Colon (tissue), 2 donors: Measurements from ENCODE around the gene PON2.
A peak's percentile ranks its signal among the peaks of the same experiment; 100 is the strongest.

Experiments
- FAIRE-seq: peaks from 2 replicates; lab custom pipeline; 2012; peaks lifted over from hg19 to GRCh38; lab: Jason Lieb, UNC
- donor health status: control.
- donor health status: control.

Gene PON2

GRCh38 chr7:95444796-95445195 is 10.0 kb upstream of the PON2 start:
- no peak for FAIRE-seq

GRCh38 chr7:95441042-95441823 is 6.4 kb upstream of the PON2 start:
- FAIRE-seq, result no peak

DNA sequence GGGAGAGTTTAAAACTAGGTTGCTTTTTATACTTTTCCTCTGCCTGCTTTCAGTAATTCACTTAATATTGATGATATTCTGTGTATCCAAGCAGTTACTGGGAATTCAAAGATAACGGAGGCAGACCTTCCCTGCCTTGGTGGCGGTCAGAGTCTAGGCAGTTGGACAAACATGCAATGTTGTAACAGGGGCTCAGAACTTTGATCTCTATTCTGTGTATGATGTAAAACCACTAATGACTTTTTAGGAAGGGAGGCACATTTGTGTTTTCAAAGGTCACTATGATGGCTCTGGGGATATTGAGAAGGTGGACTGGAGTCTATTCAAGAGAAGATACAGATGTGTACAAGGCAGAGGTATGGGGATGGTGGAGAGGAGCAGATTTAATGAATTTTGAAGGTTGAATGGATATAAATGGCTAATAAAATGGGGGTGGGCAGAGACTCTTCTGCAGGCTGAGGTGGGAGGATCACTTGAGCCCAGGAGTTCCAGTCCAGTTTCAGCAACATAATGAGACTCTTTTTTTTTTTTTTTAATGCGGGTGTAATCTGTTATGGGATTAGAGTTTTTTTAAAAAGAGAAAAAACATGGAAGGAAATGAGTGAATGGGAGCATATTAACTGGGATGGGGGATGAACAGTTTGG is 5.7 kb upstream of the PON2 start:
- no peak for FAIRE-seq

DNA sequence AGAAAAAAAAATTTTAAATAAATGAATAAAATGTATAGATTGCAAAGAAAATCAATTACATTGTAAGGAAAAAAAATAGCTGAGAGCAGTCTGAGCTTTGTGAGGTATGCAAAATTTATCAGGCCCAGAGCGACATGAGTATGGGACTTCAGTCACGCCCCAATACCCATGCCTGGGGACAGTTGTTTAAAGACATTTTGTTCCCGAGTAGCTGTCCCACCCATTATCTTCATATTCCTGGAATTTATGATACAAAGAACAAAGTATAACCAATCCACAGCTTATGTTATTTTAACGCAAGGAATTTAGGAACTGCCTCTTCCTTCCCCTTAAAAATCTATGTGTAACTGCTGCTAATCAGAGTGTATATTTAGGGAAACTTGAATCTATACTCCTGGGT is 1.6 kb upstream of the PON2 start:
- FAIRE-seq, result no peak

DNA sequence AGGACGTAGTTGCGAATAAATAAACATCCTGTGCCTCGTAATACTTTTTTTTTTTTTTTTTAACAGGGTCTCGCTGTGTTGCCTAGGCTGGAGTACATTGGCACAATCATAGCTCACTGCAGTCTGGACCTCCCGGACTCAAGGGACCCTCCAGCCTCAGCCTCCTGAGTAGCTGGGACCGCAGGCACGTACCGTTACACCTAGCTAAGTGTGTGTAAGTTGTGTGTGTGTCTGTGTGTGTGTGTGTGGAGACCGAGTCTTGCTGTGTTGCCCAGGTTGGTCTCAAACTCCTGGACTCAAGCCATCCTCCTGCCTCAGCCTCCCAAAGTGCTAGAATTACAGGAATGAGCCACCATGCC is 573 bp upstream of the PON2 start:
- no peak for FAIRE-seq

- FAIRE-seq, result no peak
Observed at GRCh38 chr7:95433952-95434556, 774 bp downstream of the PON2 start.

DNA sequence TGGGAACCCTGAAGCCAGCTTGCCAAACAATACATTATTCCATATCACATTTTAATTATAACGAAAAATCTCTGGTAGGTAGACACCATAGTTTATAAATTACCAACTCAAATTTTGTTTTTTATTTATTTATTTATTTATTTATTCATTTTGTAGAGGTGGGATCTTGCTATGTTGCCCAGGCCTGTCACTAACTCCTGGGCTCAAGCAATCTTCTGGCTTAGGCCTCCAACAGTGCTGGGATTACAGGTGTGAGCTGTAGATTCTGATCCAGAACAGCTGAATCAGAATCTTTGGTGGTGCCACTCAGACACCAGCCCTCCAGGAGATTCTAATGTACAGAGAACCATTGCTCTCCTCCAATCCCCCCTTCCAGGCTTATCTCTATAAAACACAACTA is 1.7 kb downstream of the PON2 start:
- FAIRE-seq, result no peak

DNA sequence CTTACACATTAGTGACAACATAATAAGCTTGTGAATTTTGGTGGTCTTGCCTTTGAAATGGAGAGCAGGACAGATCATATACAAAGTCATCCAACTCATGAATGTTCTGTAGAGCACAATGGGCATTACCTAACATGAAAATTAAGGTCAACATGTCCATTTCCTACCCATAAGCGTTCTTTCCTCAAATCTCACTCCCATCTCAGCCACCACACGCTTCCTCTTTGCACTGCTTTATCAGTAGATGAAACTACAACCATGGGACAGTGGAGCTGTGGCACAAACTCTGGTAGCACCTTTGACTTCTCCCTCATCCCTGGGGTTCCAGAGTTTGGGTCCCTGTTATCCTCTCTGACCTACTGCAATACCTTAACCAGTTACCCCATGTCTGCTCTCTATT is 2.2 kb downstream of the PON2 start:
- FAIRE-seq, result no peak

- FAIRE-seq, result no peak
Observed at GRCh38 chr7:95430864-95431263, 4.0 kb downstream of the PON2 start.

- no peak for FAIRE-seq
Observed at GRCh38 chr7:95429241-95429990, 5.4 kb downstream of the PON2 start.

- FAIRE-seq, result no peak
Observed at GRCh38 chr7:95427914-95428516, 6.8 kb downstream of the PON2 start.

DNA sequence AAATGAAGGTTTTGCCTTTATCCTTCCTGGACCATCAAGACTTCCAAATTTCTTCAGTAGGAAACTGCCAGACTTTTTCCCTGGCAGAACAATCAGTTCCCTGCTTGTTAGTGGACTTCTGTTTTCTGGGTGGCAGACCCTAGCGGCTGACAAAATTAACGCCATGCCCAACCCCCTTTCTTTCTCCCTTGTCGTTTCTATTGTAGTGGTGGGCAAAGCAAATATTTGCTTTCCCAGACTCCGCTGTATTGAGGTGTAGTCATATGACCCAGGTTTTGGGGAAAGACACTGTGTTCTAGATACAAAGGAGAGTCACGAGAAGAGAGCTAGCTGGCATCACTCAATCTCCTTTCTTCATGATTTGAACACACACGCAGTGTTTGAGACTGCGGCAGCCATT is 7.7 kb downstream of the PON2 start:
- no peak for FAIRE-seq

GRCh38 chr7:95425694-95426093 is 9.1 kb downstream of the PON2 start:
- FAIRE-seq, result peak; percentile 73

- no peak for FAIRE-seq
Observed at GRCh38 chr7:95424716-95425115, 10.1 kb downstream of the PON2 start.

DNA sequence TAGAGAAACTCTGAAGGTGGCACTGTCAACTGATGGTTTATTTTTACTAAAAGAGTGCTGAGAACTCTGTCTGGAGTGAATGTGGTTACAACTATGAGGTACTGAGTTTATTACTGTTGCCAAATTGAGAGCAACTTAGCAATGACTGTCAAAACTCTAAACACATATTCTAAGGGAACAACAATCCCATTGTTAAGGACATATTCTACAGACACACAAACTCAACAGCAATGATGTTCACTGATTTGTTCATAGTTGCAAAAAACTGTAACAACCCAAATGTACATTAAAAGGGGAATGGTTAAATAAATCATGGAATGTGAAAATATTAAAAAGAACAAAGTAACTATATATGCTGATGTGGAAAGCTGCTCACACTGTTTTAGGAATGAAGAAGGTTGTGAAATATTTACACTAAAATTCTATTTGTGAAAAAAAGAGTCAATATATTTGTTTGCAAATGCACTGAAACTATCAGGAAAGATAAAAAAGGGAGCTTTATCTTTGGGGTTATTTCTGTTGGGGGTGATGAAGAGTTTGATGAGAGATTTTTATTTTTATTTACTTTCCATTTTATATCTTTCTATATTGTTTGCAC is 12.9 kb downstream of the PON2 start:
- no peak for FAIRE-seq

GRCh38 chr7:95421000-95421846 is 13.6 kb downstream of the PON2 start:
- no peak for FAIRE-seq

DNA sequence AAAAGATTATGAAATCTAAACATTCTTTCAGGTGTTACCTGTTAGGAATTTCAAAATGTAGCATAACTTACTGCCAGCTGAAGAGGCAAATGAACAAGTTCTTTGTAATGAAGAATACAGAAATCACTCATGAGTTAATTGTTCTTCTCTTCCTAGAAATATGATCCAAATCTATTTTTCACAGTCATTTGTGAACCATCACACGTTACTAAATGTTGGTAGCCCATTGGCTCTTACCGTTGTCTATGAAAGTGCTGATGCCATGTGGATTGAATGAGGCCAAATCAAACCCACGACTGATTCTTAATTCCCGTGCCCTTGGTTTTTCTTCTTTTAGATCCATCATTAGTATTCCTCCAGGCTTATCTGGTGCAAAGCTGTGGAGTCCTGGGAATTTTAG is 22.8 kb downstream of the PON2 start:
- FAIRE-seq, result no peak

DNA sequence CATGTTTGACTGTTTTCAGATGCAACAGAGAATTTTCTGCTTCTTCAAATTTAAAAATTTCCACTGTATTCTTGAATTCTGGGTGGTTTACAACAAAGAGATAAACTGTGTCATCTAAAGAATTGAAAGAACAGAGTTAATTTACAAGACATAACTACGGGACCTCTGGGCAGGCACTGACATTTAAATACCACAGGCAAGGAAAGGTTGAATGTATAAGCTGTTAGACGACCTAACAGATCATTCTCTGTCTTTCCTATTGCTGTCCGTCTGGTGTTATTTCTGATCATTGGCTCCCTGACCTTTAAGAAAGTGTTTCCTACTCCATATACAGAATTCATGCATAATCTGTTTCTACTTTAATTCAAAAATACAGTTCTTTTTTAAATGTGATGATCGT is 23.2 kb downstream of the PON2 start:
- FAIRE-seq, result no peak

- no peak for FAIRE-seq
Observed at GRCh38 chr7:95411036-95411435, 23.8 kb downstream of the PON2 start.

DNA sequence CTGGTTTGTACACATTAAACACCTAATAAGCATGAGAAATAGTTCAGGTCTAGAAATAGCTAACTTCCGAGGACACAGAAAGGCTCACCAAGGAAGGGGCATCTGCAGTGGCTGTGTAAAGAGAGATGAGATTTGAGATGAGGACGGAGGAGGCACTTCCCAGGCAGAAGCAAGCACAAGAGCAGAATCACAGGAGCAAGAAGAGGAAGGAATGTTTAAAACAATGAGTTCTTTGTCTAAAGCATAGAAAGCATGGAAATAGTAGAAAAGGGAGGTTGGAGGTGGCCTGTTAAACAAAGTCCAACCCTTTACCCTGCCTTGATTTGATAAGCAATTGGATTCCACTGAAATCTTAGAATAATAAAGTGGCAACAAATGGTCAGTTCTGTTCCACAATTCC is 27.1 kb downstream of the PON2 start:
- FAIRE-seq, result no peak

- no peak for FAIRE-seq
Observed at GRCh38 chr7:95405800-95406199, 29.0 kb downstream of the PON2 start.
